Spinal cord (tissue), 10 donors: ENCODE results near the gene FNDC3B. TPM values are rescaled to one million over a fixed set of nuclear protein-coding genes. Genes with fewer than 3 reads are reported as not detected.

Source experiments
- DNase-seq, 6 donors: peaks; one replicate each; pipeline versions ENCODE4 v3.0.0 to v3.0.0-alpha.2; 2013 to 2015; ENCODE audit warnings: low spot score in 6 of 6, low read depth in 4 of 6
- H3K27ac ChIP-seq: one replicate; pipeline ENCODE4 v1.5.1; 2013; ENCODE audit warnings: low read depth, low read length, control low read depth
- H3K27me3 ChIP-seq: one replicate; pipeline ENCODE4 v1.6.1; 2013; ENCODE audit warnings: low read length; ENCODE audit not compliant: control insufficient read depth, insufficient read depth
- H3K36me3 ChIP-seq: one replicate; pipeline ENCODE4 v1.6.1; 2013; ENCODE audit warnings: low read length; ENCODE audit not compliant: control insufficient read depth, insufficient read depth
- H3K4me1 ChIP-seq: one replicate; pipeline ENCODE4 v1.6.1; 2013; ENCODE audit warnings: low read length; ENCODE audit not compliant: control insufficient read depth, insufficient read depth
- H3K4me3 ChIP-seq: one replicate; pipeline ENCODE4 v1.5.1; 2013; ENCODE audit warnings: low read depth, low read length, control low read depth
- H3K9me3 ChIP-seq: one replicate; pipeline ENCODE4 v1.6.1; 2013; ENCODE audit warnings: low read length; ENCODE audit not compliant: control insufficient read depth, insufficient read depth
- WGBS: methylation state at CpG from one replicate; pipeline ENCODE4 v1.1.5; 2013; ENCODE audit warnings: missing lambda C conversion rate; ENCODE audit not compliant: insufficient coverage; 5-methylcytosine and 5-hydroxymethylcytosine counted together
- polyA plus RNA-seq, 2 donors: library from polyadenylated mRNA; unstranded; fragments of 120-200 nt; gene quantifications; one replicate each; pipeline ENCODE4 v1.2.1, GENCODE V29; 2013; ENCODE audit not compliant: insufficient read length in 2 of 2
- total RNA-seq, 2 donors: library from RNA; depleted of rRNA in 1 of 2; stranded (reverse); fragments of 120-200 nt in 1 of 2; fragments of >200 nt in 1 of 2; gene quantifications; one replicate each; pipeline versions ENCODE4 v1.2.3 to v1.2.4, GENCODE V29; 2013 to 2014
- donor health status: healthy.

The FNDC3B gene
- total and polyA plus RNA-seq, 4 donors: 14.9 to 66.8 (median 40.0) TPM

GRCh38 chr3:172067837-172068440 lies 28.6 kb downstream of the FNDC3B start:
- 80% methylated on average over 3 of the region's 6 CpGs for WGBS
- no peak overlapping the region for H3K27ac ChIP-seq

DNA sequence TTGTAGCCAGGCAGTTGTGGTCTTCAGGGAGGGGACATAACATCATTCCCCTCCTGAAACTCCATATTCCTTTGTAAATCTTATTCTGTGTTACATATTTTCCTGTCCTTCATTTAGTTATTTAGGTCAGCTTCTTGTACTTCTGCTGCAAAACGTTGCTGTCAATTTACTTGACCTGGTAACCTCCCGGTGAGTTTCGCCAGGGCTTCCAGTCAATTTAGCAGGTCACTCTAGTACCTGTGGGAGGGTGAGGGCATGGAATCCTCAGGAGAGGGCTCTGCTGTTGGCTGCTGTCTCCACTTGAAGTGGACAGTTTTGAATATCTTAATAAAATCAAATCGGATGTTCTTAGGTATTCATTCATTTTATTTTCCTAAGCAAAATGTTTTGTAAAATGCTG lies 29.6 kb downstream of the FNDC3B start:
- Histone ChIP-seq H3K27ac (no peak overlapping the region), H3K4me1 (no peaks in the 10 kb centered on the region), H3K9me3 (no peaks in the 10 kb centered on the region), H3K36me3 (no peaks in the 10 kb centered on the region), H3K4me3 (no peak overlapping the region), H3K27me3 (no peaks in the 10 kb centered on the region)
- DNase-seq: no peak
- WGBS: 73% methylated on average over 3 of the region's 4 CpGs

More at GRCh38 chr3:172067837-172068440, 28.6 kb downstream of the FNDC3B start:
- no peaks in the 10 kb centered on the region for H3K36me3 ChIP-seq
- H3K9me3 ChIP-seq: no peaks in the 10 kb centered on the region
- H3K27me3 ChIP-seq: no peaks in the 10 kb centered on the region
- H3K4me3 ChIP-seq: no peak overlapping the region
- no peak for DNase-seq
- H3K4me1 ChIP-seq: no peaks in the 10 kb centered on the region

DNA sequence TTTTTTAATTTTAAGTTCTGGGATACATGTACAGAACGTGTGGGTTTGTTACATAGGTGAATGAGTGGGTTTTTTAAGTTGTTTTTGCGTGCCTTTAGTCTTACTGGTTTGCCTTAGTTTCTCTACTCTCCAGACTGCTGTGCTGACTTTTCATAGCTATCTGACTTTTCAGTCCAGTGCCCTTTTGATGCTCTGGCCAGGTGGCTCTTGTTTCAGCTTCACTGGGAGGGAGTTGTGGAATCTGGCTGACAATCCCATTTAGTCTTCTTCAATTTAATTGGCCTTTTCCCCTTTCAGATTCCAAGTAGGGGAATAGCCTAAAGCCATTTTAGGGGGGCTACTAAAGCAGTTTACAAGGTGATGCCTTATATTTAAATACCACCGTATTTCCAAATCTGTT lies 30.1 kb downstream of the FNDC3B start:
- H3K9me3 ChIP-seq: no peaks in the 10 kb centered on the region
- H3K27ac ChIP-seq: no peak overlapping the region
- H3K27me3 ChIP-seq: no peaks in the 10 kb centered on the region
- no peaks in the 10 kb centered on the region for H3K36me3 ChIP-seq
- no peak for DNase-seq
- WGBS: no CpG with 5 or more reads among the region's 3 CpGs
- H3K4me1 ChIP-seq: no peaks in the 10 kb centered on the region
- no peak overlapping the region for H3K4me3 ChIP-seq

GRCh38 chr3:172070269-172070668 lies 30.9 kb downstream of the FNDC3B start:
- peak in 1 of 6 donors; percentile 7 for DNase-seq
- 80% methylated on average over 1 of the region's 6 CpGs for whole genome bisulfite sequencing
- Histone ChIP-seq H3K4me3 (no peak overlapping the region), H3K9me3 (no peaks in the 10 kb centered on the region), H3K27me3 (no peaks in the 10 kb centered on the region), H3K36me3 (no peaks in the 10 kb centered on the region), H3K27ac (no peak overlapping the region), H3K4me1 (no peaks in the 10 kb centered on the region)

DNA sequence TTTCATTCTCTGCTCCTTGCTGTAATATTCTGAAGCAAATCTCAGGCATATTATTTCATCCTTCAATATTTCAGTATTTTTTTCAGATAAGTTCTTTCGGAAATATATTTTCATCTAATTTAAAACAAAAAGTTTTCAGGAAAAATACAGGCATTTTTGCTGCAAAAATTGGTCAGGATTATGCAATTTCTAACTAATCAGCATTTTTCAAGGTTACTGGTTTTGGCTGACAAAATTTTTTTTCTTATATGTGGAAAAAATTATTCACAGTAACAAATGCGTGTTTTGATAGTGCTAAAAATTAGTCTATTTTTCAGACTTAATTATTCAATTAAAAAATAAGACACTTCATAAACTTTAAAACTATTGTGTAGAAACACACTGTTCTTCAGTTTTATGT lies 31.4 kb downstream of the FNDC3B start:
- DNase-seq: no peak

DNA sequence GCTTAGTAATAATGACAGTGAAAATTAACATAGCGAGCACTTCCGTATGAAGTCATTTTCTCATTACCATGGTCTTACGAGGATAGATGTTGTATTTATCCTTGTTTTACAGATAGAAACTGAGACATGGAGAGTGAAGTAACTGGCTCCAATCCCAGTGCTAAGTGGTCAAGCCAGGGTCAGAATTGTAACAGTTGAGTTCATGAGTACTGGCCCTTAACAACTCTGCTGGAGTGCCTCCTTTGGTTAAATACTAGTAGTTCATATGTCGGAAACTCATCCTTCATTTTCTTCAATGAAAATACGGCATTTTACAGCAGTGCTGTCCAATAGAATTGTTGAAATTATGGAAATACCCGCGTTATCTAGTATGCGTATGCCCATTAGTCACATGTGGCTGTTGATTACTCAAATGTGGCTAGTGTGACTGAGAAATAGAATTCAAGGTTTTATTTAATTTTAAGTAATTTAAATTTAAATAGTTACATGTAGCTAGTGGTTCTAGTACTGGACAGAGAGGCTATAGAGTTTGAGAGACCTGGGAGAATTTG lies 32.5 kb downstream of the FNDC3B start:
- H3K36me3 ChIP-seq: no peaks in the 10 kb centered on the region
- no peak overlapping the region for H3K4me3 ChIP-seq
- WGBS: no CpG with 5 or more reads among the region's 8 CpGs
- no peaks in the 10 kb centered on the region for H3K27me3 ChIP-seq
- no peaks in the 10 kb centered on the region for H3K4me1 ChIP-seq
- DNase-seq: no peak
- no peak overlapping the region for H3K27ac ChIP-seq
- H3K9me3 ChIP-seq: no peaks in the 10 kb centered on the region

More for the DNA sequence above, 31.4 kb downstream of the FNDC3B start:
- WGBS: no CpG with 5 or more reads among the region's 2 CpGs
- Histone ChIP-seq H3K36me3 (no peaks in the 10 kb centered on the region), H3K9me3 (no peaks in the 10 kb centered on the region), H3K4me1 (no peaks in the 10 kb centered on the region), H3K27me3 (no peaks in the 10 kb centered on the region), H3K27ac (no peak overlapping the region), H3K4me3 (no peak overlapping the region)

GRCh38 chr3:172072543-172072942 lies 33.2 kb downstream of the FNDC3B start:
- Histone ChIP-seq H3K9me3 (no peaks in the 10 kb centered on the region), H3K27me3 (no peaks in the 10 kb centered on the region), H3K4me3 (no peak overlapping the region), H3K4me1 (no peaks in the 10 kb centered on the region), H3K27ac (no peak overlapping the region), H3K36me3 (no peaks in the 10 kb centered on the region)
- WGBS: 92% methylated on average over 2 of the region's 4 CpGs
- no peak for DNase-seq

- Histone ChIP-seq H3K4me3 (no peak overlapping the region), H3K9me3 (no peaks in the 10 kb centered on the region), H3K36me3 (no peaks in the 10 kb centered on the region), H3K4me1 (no peaks in the 10 kb centered on the region), H3K27ac (no peak overlapping the region), H3K27me3 (no peaks in the 10 kb centered on the region)
- WGBS: 89% methylated on average over 2 of the region's 5 CpGs
- no peak for DNase-seq
Observed at GRCh38 chr3:172073262-172073915, 34.0 kb downstream of the FNDC3B start.

GRCh38 chr3:172074032-172074431 lies 34.7 kb downstream of the FNDC3B start:
- Histone ChIP-seq H3K4me3 (no peak overlapping the region), H3K27ac (no peak overlapping the region), H3K4me1 (no peaks in the 10 kb centered on the region), H3K9me3 (no peaks in the 10 kb centered on the region), H3K27me3 (no peaks in the 10 kb centered on the region), H3K36me3 (no peaks in the 10 kb centered on the region)
- DNase-seq: no peak
- WGBS: 100% methylated on average over 1 of the region's 2 CpGs

DNA sequence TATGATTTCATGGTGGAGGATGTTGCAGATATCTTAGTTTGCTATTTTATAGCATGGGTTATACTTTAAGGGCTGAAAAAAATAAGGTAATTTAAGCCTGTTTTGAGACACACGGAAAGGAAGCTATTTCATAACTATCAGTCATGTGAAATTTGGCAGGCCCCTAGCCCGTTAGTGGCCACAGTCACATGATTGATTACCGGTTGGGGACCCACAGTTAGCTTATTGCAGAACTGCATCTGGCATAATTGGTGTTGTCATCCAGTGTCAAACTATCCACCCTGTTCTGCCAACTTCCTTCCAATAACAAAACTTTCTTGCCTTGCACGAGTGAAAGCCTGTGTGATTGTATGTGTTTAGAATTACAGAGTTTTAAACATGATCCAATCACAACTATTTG lies 35.2 kb downstream of the FNDC3B start:
- Histone ChIP-seq H3K9me3 (no peaks in the 10 kb centered on the region), H3K36me3 (no peaks in the 10 kb centered on the region), H3K4me1 (no peaks in the 10 kb centered on the region), H3K27ac (no peak overlapping the region), H3K27me3 (no peaks in the 10 kb centered on the region), H3K4me3 (no peak overlapping the region)
- peak in 1 of 6 donors; percentile 22 for DNase-seq
- 95% methylated on average over 3 of the region's 4 CpGs for WGBS
